K562 (cell line): ENCODE measurements around the gene SVIL. TPM values are rescaled to one million over a fixed set of nuclear protein-coding genes. Genes with fewer than 3 reads are reported as not detected.
A peak's percentile ranks its signal among the peaks of the same experiment; 100 is the strongest.

ENCODE experiments used
- ATAC-seq: fragments of 200-7000 bp; cut with Tn5 transposase; 3 replicates; pipeline ENCODE4 v1.9.1; 2020; ENCODE audit warnings: moderate library complexity
- BruUV-seq: library from RNA; stranded (reverse); fragments of 400-500 nt; replicated peaks from 2 replicates; lab custom pipeline; 2021; lab: Mats Ljungman, UMichigan
- CTCF ChIA-PET: fragments of 300-600 bp; formaldehyde crosslinking; extraction: SDS; loops from one replicate; lab custom pipeline; 2021; ENCODE audit warnings: low intra/inter-chr PET ratio; lab: Yijun Ruan, JAX
- POLR2A ChIA-PET: fragments of 300-600, 350-650 bp; sonication (Branson Sonifier 250); formaldehyde crosslinking; extraction: SDS; loops from one replicate; lab custom pipeline; 2021; ENCODE audit warnings: antibody characterized with exemption, inconsistent platforms; lab: Yijun Ruan, JAX
- DNase-seq, 4 experiments: peaks; one replicate each; pipeline versions ENCODE4 v3.0.0 to v3.0.0-alpha.2; 2011 to 2018; ENCODE audit warnings: low spot score in 3 of 4, mixed read lengths in 3 of 4; ENCODE audit errors: extremely low read depth in 1 of 4
- FAIRE-seq: peaks from 2 replicates; lab custom pipeline; 2011; peaks lifted over from hg19 to GRCh38; lab: Jason Lieb, UNC
- H2AFZ ChIP-seq: 2 replicates; pipeline ENCODE4 v1.6.0; 2011; ENCODE audit warnings: low read depth, low read length, control low read depth, inconsistent platforms
- H3K27ac ChIP-seq: fragments of 200-600 bp; 3 replicates; pipeline ENCODE4 v1.8.0; 2011; ENCODE audit warnings: low read depth, mild to moderate bottlenecking, control low read depth, inconsistent platforms, low read length, moderate library complexity, mixed read lengths; ENCODE audit errors: extremely low read depth
- H3K27me3 ChIP-seq, 2 experiments: fragments of 300-600 bp in 1 of 2; 2 replicates in 1 of 2; 3 replicates in 1 of 2; pipeline versions ENCODE4 v1.6.0 to v1.8.0; 2011; ENCODE audit warnings: inconsistent platforms in 2 of 2, low read length in 2 of 2, mild to moderate bottlenecking in 1 of 2, mixed read lengths in 1 of 2, moderate library complexity in 1 of 2; ENCODE audit not compliant: control insufficient read depth in 2 of 2, insufficient read depth in 2 of 2
- H3K36me3 ChIP-seq: fragments of 300-600 bp; 3 replicates; pipeline ENCODE4 v1.8.0; 2011; ENCODE audit warnings: mild to moderate bottlenecking, low read length, inconsistent platforms; ENCODE audit not compliant: control insufficient read depth, insufficient read depth
- H3K4me1 ChIP-seq, 2 experiments: fragments of 200-600 bp in 1 of 2; replicated peaks in 1 of 2; 2 replicates in 1 of 2; 3 replicates in 1 of 2; pipeline versions ENCODE4 v1.5.1 to v1.8.0; 2011; ENCODE audit warnings: inconsistent platforms in 2 of 2, low read length in 2 of 2, mild to moderate bottlenecking in 1 of 2, mixed read lengths in 1 of 2, moderate library complexity in 1 of 2; ENCODE audit not compliant: control insufficient read depth in 2 of 2, insufficient read depth in 2 of 2
- H3K4me2 ChIP-seq: 2 replicates; pipeline ENCODE4 v1.6.1; 2011; ENCODE audit warnings: low read length, control low read depth, inconsistent platforms, mixed read lengths; ENCODE audit not compliant: insufficient read depth
- H3K4me3 ChIP-seq: fragments of 200-600 bp; sonication (generic), shearing (Covaris generic); 2 replicates; pipeline ENCODE4 v1.5.1; 2016; ENCODE audit warnings: control low read depth, inconsistent platforms
- H3K79me2 ChIP-seq: fragments of 200-600 bp; 3 replicates; pipeline ENCODE4 v1.8.0; 2011; ENCODE audit warnings: low read length, inconsistent platforms; ENCODE audit not compliant: control insufficient read depth, insufficient read depth
- H3K9ac ChIP-seq, 2 experiments: 2 replicates each; pipeline versions ENCODE4 v1.6.0 to v1.6.1; 2011; ENCODE audit warnings: low read depth in 2 of 2, low read length in 2 of 2, control low read depth in 1 of 2, inconsistent platforms in 1 of 2, mild to moderate bottlenecking in 1 of 2, mixed read lengths in 1 of 2; ENCODE audit not compliant: insufficient read depth in 1 of 2
- H3K9me1 ChIP-seq: one replicate; pipeline ENCODE4 v1.6.0; 2011; ENCODE audit warnings: inconsistent platforms, mild to moderate bottlenecking, low read length, moderate library complexity; ENCODE audit not compliant: control insufficient read depth, insufficient read depth
- H3K9me3 ChIP-seq: replicated peaks from 2 replicates; pipeline ENCODE4 v1.5.1; 2011; ENCODE audit warnings: low read depth, low read length, inconsistent platforms; ENCODE audit not compliant: control insufficient read depth, insufficient read depth
- H4K20me1 ChIP-seq: replicated peaks from 2 replicates; pipeline ENCODE4 v1.6.1; 2011; ENCODE audit warnings: low read length, inconsistent platforms, mixed read lengths; ENCODE audit not compliant: control insufficient read depth, insufficient read depth
- CBFA2T3 ChIP-seq: fragments of 450-650 bp; IDR thresholded peaks from 2 replicates; pipeline ENCODE4 v1.6.1; 2017
- HOMEZ ChIP-seq: fragments of 250-450 bp; sonication (Bioruptor Pico); IDR thresholded peaks from 2 replicates; pipeline ENCODE4 v1.4.0; 2020; ENCODE audit warnings: mild to moderate bottlenecking, moderate library complexity
- NEUROD1 ChIP-seq: fragments of 150-350 bp; IDR thresholded peaks from 2 replicates; pipeline ENCODE4 v1.6.1; 2014; ENCODE audit warnings: borderline replicate concordance, low read length, low read depth; ENCODE audit not compliant: partially characterized antibody
- PKNOX1 ChIP-seq: fragments of 450-650 bp; IDR thresholded peaks from 2 replicates; pipeline ENCODE4 v1.6.1; 2016
- U2AF2 ChIP-seq: fragments of 200-400 bp; formaldehyde crosslinking; optimal IDR thresholded peaks from 2 replicates; pipeline ENCODE3; 2017; ENCODE audit warnings: low read depth, mild to moderate bottlenecking, low read length
- ZNF239 ChIP-seq: fragments of 250-450 bp; sonication (Bioruptor Pico); IDR thresholded peaks from 2 replicates; pipeline ENCODE4 v1.4.0; 2020; ENCODE audit warnings: mild to moderate bottlenecking
- WGBS: fragments of 100-300 bp; shearing (Covaris generic); methylation state at CpG from one replicate; pipeline ENCODE4 v1.1.6; 2016; ENCODE audit warnings: low coverage, mixed read lengths; ENCODE audit not compliant: insufficient coverage; ENCODE audit errors: missing lambda C conversion rate; 5-methylcytosine and 5-hydroxymethylcytosine counted together
- in situ Hi-C: fragments of 300-500 bp; cut with MboI; formaldehyde crosslinking; loops from 4 replicates; pipeline ENCODE4 v1.15.0; 2018; ENCODE audit warnings: inconsistent platforms, mixed read lengths
- intact Hi-C: fragments of 100-400 bp; cut with micrococcal nuclease; formaldehyde crosslinking; loops from 2 replicates; pipeline ENCODE4 v1.14.2; 2022
- polyA plus RNA-seq, 8 experiments: library from polyadenylated mRNA; depleted of rRNA in 4 of 8; stranded (reverse) in 5 of 8; unstranded in 3 of 8; fragments of >200 nt; fragmentation: Nextera tagmentation in 2 of 8; fragmentation: Illumina TruSeq in 1 of 8; extraction: Ambion mirVana in 2 of 8; extraction: Trizol in 1 of 8; gene quantifications; 2 replicates each; pipeline versions ENCODE4 v1.2.1 to v1.2.3, GENCODE V29; 2011 to 2014; ENCODE audit warnings: inconsistent platforms in 1 of 8, missing spikeins in 1 of 8
- total RNA-seq, 7 experiments: library from RNA; depleted of rRNA in 6 of 7; stranded (reverse); fragments of >200 nt in 6 of 7; fragmentation: Illumina TruSeq in 2 of 7; extraction: Trizol in 2 of 7; gene quantifications; 2 replicates each; pipeline versions ENCODE4 v1.2.1 to v1.2.3, GENCODE V29; 2011 to 2021; ENCODE audit warnings: low replicate concordance in 1 of 7

The SVIL gene
- total and polyA plus RNA-seq, 9 of the 15 experiments (the other 6 are each of a cell fraction or from before 2014, with no cell fraction given) = under 0.01 to 0.18 (median 0.05) TPM; not detected in 3

- intact Hi-C loops = no loop called here
- no peaks in the 10 kb centered on the region for H3K9me3 ChIP-seq
- no peaks in the 10 kb centered on the region for H3K36me3 ChIP-seq
- H3K27ac ChIP-seq = no peak overlapping the region
- CTCF ChIA-PET = no interaction called here
- POLR2A ChIA-PET = interaction anchor here (0.6 kb wide), 1 partner anchor 27 kb away, joined by 3 read pairs; no protein-coding TSS in a partner anchor
- H3K4me2 ChIP-seq = no peak overlapping the region
- WGBS = 2% methylated on average over 7 of the region's 7 CpGs
- H4K20me1 ChIP-seq = 0 out of 2 replicates have a peak, but pooled peaks cover 5% of the 10 kb centered on the region
- H3K27me3 ChIP-seq = peaks cover 27 to 51% of the 10 kb centered on the region in 2 experiments
- no peak overlapping the region for H2AFZ ChIP-seq
- H3K4me1 ChIP-seq = no peaks in the 10 kb centered on the region; a peak in 1 of 5 replicates
- H3K9me1 ChIP-seq = no peaks in the 10 kb centered on the region
- DNase-seq = no peak
- no TSS peak for BruUV-seq
- no peak for FAIRE-seq
- no peak for TF ChIP-seq HOMEZ (CRISPR knock-in tag)
- TF ChIP-seq CBFA2T3 = no peak
- no peak for TF ChIP-seq NEUROD1
- TF ChIP-seq ZNF239 = no peak
- TF ChIP-seq PKNOX1 = 0 out of 2 replicates have a peak, but pooled peaks have one; percentile 32
- TF ChIP-seq U2AF2 = no peak
- no peak overlapping the region for H3K4me3 ChIP-seq
- no peaks in the 10 kb centered on the region for H3K79me2 ChIP-seq
- H3K9ac ChIP-seq = no peak overlapping the region
- ATAC-seq = no peak
- in situ Hi-C loops = no loop called here
Observed at GRCh38 chr10:29535778-29536453, 98.9 kb downstream of the SVIL start.
